WTC11 (cell line): ENCODE results near the gene KDM1A. TPM values are rescaled to one million over a fixed set of nuclear protein-coding genes. Genes with fewer than 3 reads are reported as not detected.

Source experiments
- ATAC-seq: fragments of 200-7000 bp; cut with Tn5 transposase; 2 replicates; pipeline ENCODE4 v1.10.0; 2021; ENCODE audit warnings: mild to moderate bottlenecking, moderate library complexity
- CTCF ChIA-PET: fragments of 300-600 bp; sonication (Branson Sonifier 250); formaldehyde crosslinking; loops from one replicate; lab custom pipeline; 2021; ENCODE audit warnings: antibody characterized with exemption; lab: Charles Lee
- POLR2A ChIA-PET: fragments of 350-600 bp; sonication (Branson Sonifier 250); formaldehyde crosslinking; loops from one replicate; lab custom pipeline; 2021; ENCODE audit warnings: antibody characterized with exemption; lab: Charles Lee
- DNase-seq: peaks from one replicate; pipeline ENCODE4 v3.0.0; 2021; ENCODE audit warnings: low spot score
- H3K27ac Mint-ChIP-seq: 2 replicates; pipeline ENCODE4 v1.8.0; 2021; ENCODE audit warnings: mixed read lengths
- H3K27me3 Mint-ChIP-seq: 2 replicates; pipeline ENCODE4 v1.8.0; 2021; ENCODE audit warnings: low read depth, mild to moderate bottlenecking, moderate library complexity, mixed read lengths
- H3K36me3 Mint-ChIP-seq: 2 replicates; pipeline ENCODE4 v1.8.0; 2021; ENCODE audit warnings: mixed read lengths
- H3K4me1 Mint-ChIP-seq: 2 replicates; pipeline ENCODE4 v1.8.0; 2022; ENCODE audit warnings: mixed read lengths
- H3K4me3 Mint-ChIP-seq: 2 replicates; pipeline ENCODE4 v1.8.0; 2021; ENCODE audit warnings: mild to moderate bottlenecking, moderate library complexity, mixed read lengths
- H3K9me3 Mint-ChIP-seq: 2 replicates; pipeline ENCODE4 v1.8.0; 2021; ENCODE audit warnings: mixed read lengths
- ARID4B ChIP-seq: sonication (generic); formaldehyde crosslinking; IDR thresholded peaks from 2 replicates; pipeline ENCODE4 v1.8.0; 2023; ENCODE audit warnings: missing genetic modification reagents, mild to moderate bottlenecking, borderline replicate concordance
- CREM ChIP-seq: sonication (generic); formaldehyde crosslinking; IDR thresholded peaks from 2 replicates; pipeline ENCODE4 v1.8.1; 2022; ENCODE audit warnings: mild to moderate bottlenecking, missing genetic modification reagents, moderate library complexity
- CTCF ChIP-seq: fragments of 200-600 bp; IDR thresholded peaks from 2 replicates; pipeline ENCODE4 v1.8.0; 2022; ENCODE audit warnings: antibody characterized with exemption
- E2F5 ChIP-seq: sonication (generic); formaldehyde crosslinking; IDR thresholded peaks from 2 replicates; pipeline ENCODE4 v1.8.1; 2022; ENCODE audit warnings: mild to moderate bottlenecking, moderate library complexity, missing genetic modification reagents
- EMX1 ChIP-seq: fragments of 250-450 bp; sonication (Bioruptor Pico); IDR thresholded peaks from 2 replicates; pipeline ENCODE4 v1.8.0; 2021; ENCODE audit warnings: mild to moderate bottlenecking
- GABPB1 ChIP-seq: sonication (generic); formaldehyde crosslinking; IDR thresholded peaks from 2 replicates; pipeline ENCODE4 v1.8.1; 2023; ENCODE audit warnings: mild to moderate bottlenecking, missing genetic modification reagents
- GTF2I ChIP-seq: fragments of 250-450 bp; sonication (Bioruptor Pico); conservative IDR thresholded peaks from 2 replicates; pipeline ENCODE4 v1.4.0; 2021; ENCODE audit warnings: mild to moderate bottlenecking
- IRF2 ChIP-seq: sonication (generic); formaldehyde crosslinking; IDR thresholded peaks from 2 replicates; pipeline ENCODE4 v1.8.0; 2022; ENCODE audit warnings: low read depth, missing genetic modification reagents, borderline replicate concordance
- MAX ChIP-seq: sonication (generic); formaldehyde crosslinking; IDR thresholded peaks from 2 replicates; pipeline ENCODE4 v1.8.0; 2022; ENCODE audit warnings: mild to moderate bottlenecking, missing genetic modification reagents
- MYBL2 ChIP-seq: sonication (generic); formaldehyde crosslinking; IDR thresholded peaks from 2 replicates; pipeline ENCODE4 v1.8.1; 2023; ENCODE audit warnings: mild to moderate bottlenecking, moderate library complexity, missing genetic modification reagents
- PRDM15 ChIP-seq: sonication (generic); formaldehyde crosslinking; IDR thresholded peaks from 2 replicates; pipeline ENCODE4 v1.8.0; 2022; ENCODE audit warnings: missing genetic modification reagents
- SMAD3 ChIP-seq: sonication (generic); formaldehyde crosslinking; IDR thresholded peaks from 2 replicates; pipeline ENCODE4 v1.8.0; 2022; ENCODE audit warnings: missing genetic modification reagents, mild to moderate bottlenecking, borderline replicate concordance
- SMAD4 ChIP-seq: sonication (generic); formaldehyde crosslinking; IDR thresholded peaks from 2 replicates; pipeline ENCODE4 v1.8.0; 2022; ENCODE audit warnings: mild to moderate bottlenecking, missing genetic modification reagents
- SP1 ChIP-seq: sonication (generic); formaldehyde crosslinking; conservative IDR thresholded peaks from 2 replicates; pipeline ENCODE4 v1.8.1; 2022; ENCODE audit warnings: missing genetic modification reagents
- TEAD1 ChIP-seq: sonication (generic); formaldehyde crosslinking; IDR thresholded peaks from 2 replicates; pipeline ENCODE4 v1.8.0; 2022; ENCODE audit warnings: mild to moderate bottlenecking, missing genetic modification reagents
- USF1 ChIP-seq: sonication (generic); formaldehyde crosslinking; IDR thresholded peaks from 2 replicates; pipeline ENCODE4 v1.8.0; 2022; ENCODE audit warnings: mild to moderate bottlenecking, missing genetic modification reagents
- ZBTB43 ChIP-seq: sonication (generic); formaldehyde crosslinking; IDR thresholded peaks from 2 replicates; pipeline ENCODE4 v1.8.1; 2023; ENCODE audit warnings: mild to moderate bottlenecking, missing genetic modification reagents
- ZNF425 ChIP-seq: fragments of 250-450 bp; sonication (Bioruptor Pico); conservative IDR thresholded peaks from 2 replicates; pipeline ENCODE4 v1.9.0; 2021; ENCODE audit warnings: mild to moderate bottlenecking
- ZNF512 ChIP-seq: sonication (generic); formaldehyde crosslinking; IDR thresholded peaks from 2 replicates; pipeline ENCODE4 v1.8.1; 2022; ENCODE audit warnings: missing genetic modification reagents, borderline replicate concordance
- total RNA-seq: library from RNA; stranded (reverse); gene quantifications from 3 replicates; pipeline ENCODE4 v1.2.3, GENCODE V29; 2021

The KDM1A gene
- total RNA-seq, 1 experiment from 2014 or later = 226 TPM

- ChIA-PET POLR2A (no interaction called here), CTCF (no interaction called here)
- Mint-ChIP-seq H3K9me3 (no peaks in the 10 kb centered on the region), H3K27me3 (no peaks in the 10 kb centered on the region; the same call in 1 of the 2 replicates), H3K27ac (no peak overlapping the region), H3K4me3 (no peak overlapping the region), H3K36me3 (no peaks in the 10 kb centered on the region), H3K4me1 (peaks cover 17% of the 10 kb centered on the region)
- DNase-seq (no peak), ATAC-seq (no peak)
- TF ChIP-seq ZNF425 (CRISPR knock-in tag) (no peak), ZBTB43 (no peak), GTF2I (CRISPR knock-in tag) (no peak), SP1 (CRISPR knock-in tag) (no peak), E2F5 (CRISPR knock-in tag) (no peak), ARID4B (CRISPR knock-in tag) (no peak), PRDM15 (CRISPR knock-in tag) (no peak), MYBL2 (CRISPR knock-in tag) (no peak), GABPB1 (no peak), SMAD3 (no peak), TEAD1 (CRISPR knock-in tag) (no peak), EMX1 (CRISPR knock-in tag) (no peak), ZNF512 (CRISPR knock-in tag) (no peak), IRF2 (CRISPR knock-in tag) (no peak), USF1 (CRISPR knock-in tag) (no peak), MAX (CRISPR knock-in tag) (no peak), SMAD4 (CRISPR knock-in tag) (no peak), CTCF (no peak), CREM (CRISPR knock-in tag) (no peak)
Observed at GRCh38 chr1:22975694-22976093, 43.6 kb upstream of the KDM1A start.
